ENCODE data around the gene PIR.

DNA sequence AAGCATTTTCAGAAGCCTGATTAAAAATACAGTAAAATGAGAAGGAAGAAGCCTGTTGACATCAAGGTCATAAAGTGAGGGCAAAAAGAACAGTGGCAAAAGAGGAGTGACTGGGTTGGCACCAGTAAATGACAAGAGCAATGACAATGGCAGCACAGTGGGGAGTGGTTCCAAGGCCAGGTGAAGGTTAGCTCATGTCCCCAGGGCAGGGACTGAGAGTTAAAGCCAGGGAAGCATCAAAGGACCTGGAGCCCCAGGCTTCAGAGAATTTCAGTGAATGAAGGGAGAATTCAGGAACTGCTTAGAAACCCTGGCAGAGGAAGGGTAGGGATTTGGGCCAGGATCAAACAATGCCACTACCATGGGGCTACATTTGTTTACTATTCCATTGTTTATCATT, 149.0 kb downstream of the PIR start:
- TF ChIP-seq EZH2 (IDR thresholded peaks at IDR 0.05; ENCODE audit: borderline replicate concordance, low read depth, low read length, poor library complexity, severe bottlenecking): no peak
- TF ChIP-seq, protein P1, sequence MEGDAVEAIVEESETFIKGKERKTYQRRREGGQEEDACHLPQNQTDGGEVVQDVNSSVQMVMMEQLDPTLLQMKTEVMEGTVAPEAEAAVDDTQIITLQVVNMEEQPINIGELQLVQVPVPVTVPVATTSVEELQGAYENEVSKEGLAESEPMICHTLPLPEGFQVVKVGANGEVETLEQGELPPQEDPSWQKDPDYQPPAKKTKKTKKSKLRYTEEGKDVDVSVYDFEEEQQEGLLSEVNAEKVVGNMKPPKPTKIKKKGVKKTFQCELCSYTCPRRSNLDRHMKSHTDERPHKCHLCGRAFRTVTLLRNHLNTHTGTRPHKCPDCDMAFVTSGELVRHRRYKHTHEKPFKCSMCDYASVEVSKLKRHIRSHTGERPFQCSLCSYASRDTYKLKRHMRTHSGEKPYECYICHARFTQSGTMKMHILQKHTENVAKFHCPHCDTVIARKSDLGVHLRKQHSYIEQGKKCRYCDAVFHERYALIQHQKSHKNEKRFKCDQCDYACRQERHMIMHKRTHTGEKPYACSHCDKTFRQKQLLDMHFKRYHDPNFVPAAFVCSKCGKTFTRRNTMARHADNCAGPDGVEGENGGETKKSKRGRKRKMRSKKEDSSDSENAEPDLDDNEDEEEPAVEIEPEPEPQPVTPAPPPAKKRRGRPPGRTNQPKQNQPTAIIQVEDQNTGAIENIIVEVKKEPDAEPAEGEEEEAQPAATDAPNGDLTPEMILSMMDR (conservative IDR thresholded peaks at IDR 0.05; ENCODE audit: low read depth, low read length): no peak

All from A673 (cell line).